ELF-1 (cell line): ENCODE results near the gene CDH12.
"Not testable (repeated sequence)": the region's sequence is repeated elsewhere in the genome, so short reads cannot be mapped to it uniquely, and the experiment has no call there.

Experiments
- DNase-seq: peaks from one replicate; pipeline ENCODE4 v3.0.0-alpha.2; 2016; ENCODE audit warnings: low read depth, low spot score

CDH12 gene

GRCh38 chr5:22314548-22314947 lies 538.6 kb downstream of the CDH12 start:
- DNase-seq, result no peak

- DNase-seq, result no peak
Measured at GRCh38 chr5:22306011-22306410, 547.1 kb downstream of the CDH12 start.

GRCh38 chr5:22295832-22296231 lies 557.3 kb downstream of the CDH12 start:
- no peak for DNase-seq

GRCh38 chr5:22293147-22293546 lies 560.0 kb downstream of the CDH12 start:
- DNase-seq, result no peak

GRCh38 chr5:22278164-22278563 lies 575.0 kb downstream of the CDH12 start:
- DNase-seq, result no peak

- no peak for DNase-seq
Measured at GRCh38 chr5:22277006-22277405, 576.1 kb downstream of the CDH12 start.

- not testable (repeated sequence) for DNase-seq
Measured at GRCh38 chr5:22265855-22266254, 587.3 kb downstream of the CDH12 start.

- no peak for DNase-seq
Measured at GRCh38 chr5:22258139-22258538, 595.0 kb downstream of the CDH12 start.

- no peak for DNase-seq
Measured at GRCh38 chr5:22250528-22250927, 602.6 kb downstream of the CDH12 start.

- no peak for DNase-seq
Measured at GRCh38 chr5:22249209-22249729, 603.9 kb downstream of the CDH12 start.

GRCh38 chr5:22245770-22246169 lies 607.4 kb downstream of the CDH12 start:
- DNase-seq, result no peak

- DNase-seq, result peak; percentile 1
Measured at GRCh38 chr5:22242532-22242931, 610.6 kb downstream of the CDH12 start.

GRCh38 chr5:22238047-22238446 lies 615.1 kb downstream of the CDH12 start:
- DNase-seq, result no peak

GRCh38 chr5:22226423-22226822 lies 626.7 kb downstream of the CDH12 start:
- DNase-seq, result no peak

GRCh38 chr5:22223079-22223478 lies 630.1 kb downstream of the CDH12 start:
- no peak for DNase-seq

- peak; percentile 4 for DNase-seq
Measured at GRCh38 chr5:22213703-22214495, 639.2 kb downstream of the CDH12 start.

- DNase-seq, result not testable (repeated sequence)
Measured at GRCh38 chr5:22212254-22212991, 640.7 kb downstream of the CDH12 start.

- not testable (repeated sequence) for DNase-seq
Measured at GRCh38 chr5:22208463-22208862, 644.7 kb downstream of the CDH12 start.

- not testable (repeated sequence) for DNase-seq
Measured at GRCh38 chr5:22188651-22189050, 664.5 kb downstream of the CDH12 start.

GRCh38 chr5:22187632-22188228 lies 665.4 kb downstream of the CDH12 start:
- not testable (repeated sequence) for DNase-seq

GRCh38 chr5:22169226-22169625 lies 683.9 kb downstream of the CDH12 start:
- DNase-seq, result not testable (repeated sequence)

- DNase-seq, result not testable (repeated sequence)
Measured at GRCh38 chr5:22168704-22169103, 684.4 kb downstream of the CDH12 start.
